GM12878 (cell line): Measurements from ENCODE around the gene ADRB1. TPM values are rescaled to one million over a fixed set of nuclear protein-coding genes. Genes with fewer than 3 reads are reported as not detected.

Experiments used
- ATAC-seq: fragments of 200-7000 bp; cut with Tn5 transposase; 3 replicates; pipeline ENCODE4 v1.9.1; 2020; ENCODE audit warnings: mild to moderate bottlenecking, moderate library complexity
- BruUV-seq: library from RNA; stranded (reverse); fragments of 400-500 nt; replicated peaks from 2 replicates; lab custom pipeline; 2021; lab: Mats Ljungman, UMichigan
- CTCF ChIA-PET: fragments of 300-600 bp; sonication (Branson Sonifier 250); formaldehyde crosslinking; extraction: SDS; loops from one replicate; lab custom pipeline; 2021; ENCODE audit warnings: inconsistent platforms; lab: Yijun Ruan, JAX
- POLR2A ChIA-PET: fragments of 350-600 bp; formaldehyde crosslinking; extraction: SDS; loops from one replicate; lab custom pipeline; 2021; ENCODE audit warnings: inconsistent platforms; lab: Charles Lee
- RAD21 ChIA-PET: fragments of 300-600 bp; sonication (Branson Sonifier 250); formaldehyde crosslinking; loops from one replicate; lab custom pipeline; 2023; ENCODE audit warnings: antibody characterized with exemption; ENCODE audit not compliant: unreplicated experiment; lab: Charles Lee
- SMC1A ChIA-PET: fragments of 300-600 bp; sonication (Branson Sonifier 250); formaldehyde crosslinking; loops from one replicate; lab custom pipeline; 2023; ENCODE audit not compliant: unreplicated experiment, uncharacterized antibody; lab: Charles Lee
- DNase-seq: peaks from one replicate; pipeline ENCODE4 v3.0.0-alpha.2; 2011; ENCODE audit warnings: low read depth, low spot score
- FAIRE-seq: peaks from 3 replicates; lab custom pipeline; 2011; peaks lifted over from hg19 to GRCh38; lab: Jason Lieb, UNC
- H2AFZ ChIP-seq: 2 replicates; pipeline ENCODE4 v1.6.0; 2011; ENCODE audit warnings: low read depth, low read length, control low read depth; ENCODE audit not compliant: control insufficient read depth
- H3K27ac ChIP-seq: 2 replicates; pipeline ENCODE4 v1.5.1; 2011; ENCODE audit warnings: control low read depth; ENCODE audit not compliant: control insufficient read depth, insufficient read depth
- H3K27me3 ChIP-seq, 2 experiments: replicated peaks in 1 of 2; 2 replicates each; pipeline versions ENCODE4 v1.6.0 to v1.6.1; 2011; ENCODE audit warnings: low read length in 1 of 2; ENCODE audit not compliant: control insufficient read depth in 2 of 2, insufficient read depth in 2 of 2
- H3K36me3 ChIP-seq, 2 experiments: 2 replicates each; pipeline ENCODE4 v1.5.1; 2011; ENCODE audit warnings: low read length in 1 of 2; ENCODE audit not compliant: control insufficient read depth in 2 of 2, insufficient read depth in 2 of 2
- H3K4me1 ChIP-seq: 2 replicates; pipeline ENCODE4 v1.6.1; 2011; ENCODE audit warnings: mild to moderate bottlenecking, low read length, moderate library complexity, mixed read lengths; ENCODE audit not compliant: control insufficient read depth, insufficient read depth
- H3K4me2 ChIP-seq: 2 replicates; pipeline ENCODE4 v1.6.0; 2011; ENCODE audit warnings: control low read depth; ENCODE audit not compliant: control insufficient read depth, insufficient read depth
- H3K4me3 ChIP-seq: fragments of 200-600 bp; sonication (generic); 2 replicates; pipeline ENCODE4 v1.5.1; 2016
- H3K79me2 ChIP-seq: 2 replicates; pipeline ENCODE4 v1.6.0; 2011; ENCODE audit warnings: low read length; ENCODE audit not compliant: control insufficient read depth, insufficient read depth
- H3K9ac ChIP-seq: 2 replicates; pipeline ENCODE4 v1.8.0; 2011; ENCODE audit warnings: low read length, control low read depth, mixed read lengths; ENCODE audit not compliant: control insufficient read depth, insufficient read depth
- H3K9me3 ChIP-seq: replicated peaks from 3 replicates; pipeline ENCODE4 v1.5.1; 2011; ENCODE audit warnings: mild to moderate bottlenecking, low read length; ENCODE audit not compliant: control insufficient read depth, insufficient read depth
- H4K20me1 ChIP-seq: 2 replicates; pipeline ENCODE4 v1.6.0; 2011; ENCODE audit not compliant: control insufficient read depth, insufficient read depth
- E2F4 ChIP-seq: IDR thresholded peaks from 2 replicates; pipeline ENCODE4 v1.6.1; 2012; ENCODE audit warnings: low read depth, low read length, improper control_type of control experiment
- NFXL1 ChIP-seq: fragments of 450-650 bp; IDR thresholded peaks from 2 replicates; pipeline ENCODE4 v1.6.1; 2017; ENCODE audit warnings: antibody characterized with exemption, mild to moderate bottlenecking, borderline replicate concordance
- NR2C1 ChIP-seq: fragments of 450-650 bp; IDR thresholded peaks from 2 replicates; pipeline ENCODE4 v1.6.1; 2017; ENCODE audit warnings: antibody characterized with exemption, mild to moderate bottlenecking, moderate library complexity
- NR2F1 ChIP-seq: fragments of 450-650 bp; conservative IDR thresholded peaks from 2 replicates; pipeline ENCODE4 v1.6.1; 2017; ENCODE audit warnings: mild to moderate bottlenecking
- TARDBP ChIP-seq: IDR thresholded peaks from 2 replicates; pipeline ENCODE4 v1.6.1; 2016; ENCODE audit warnings: borderline replicate concordance
- WGBS: methylation state at CpG from one replicate; pipeline ENCODE4 v1.1.6; 2016; ENCODE audit warnings: low lambda C conversion rate; ENCODE audit not compliant: insufficient replicate concordance, insufficient coverage; ENCODE audit errors: missing lambda C conversion rate; 5-methylcytosine and 5-hydroxymethylcytosine counted together
- in situ Hi-C: fragments of 300-500 bp; cut with MboI; formaldehyde crosslinking; loops from 9 replicates; pipeline ENCODE4 v1.14.3; 2018; ENCODE audit warnings: mixed read lengths
- intact Hi-C: fragments of 100-400 bp; cut with micrococcal nuclease; formaldehyde crosslinking; loops from one replicate; pipeline ENCODE4 v1.14.2; 2022; ENCODE audit not compliant: unreplicated experiment
- polyA plus RNA-seq, 11 experiments: library from polyadenylated mRNA; depleted of rRNA in 4 of 11; unstranded in 6 of 11; stranded (reverse) in 5 of 11; fragments of >200 nt; fragmentation: Nextera tagmentation in 4 of 11; fragmentation: Illumina TruSeq in 1 of 11; extraction: Ambion mirVana in 4 of 11; extraction: Trizol in 1 of 11; gene quantifications; 1 replicate in 1 of 11; 2 replicates in 10 of 11; pipeline versions ENCODE4 v1.2.1 to v1.2.3, GENCODE V29; 2011 to 2016; ENCODE audit warnings: inconsistent platforms in 2 of 11, missing spikeins in 2 of 11, low read depth in 1 of 11
- total RNA-seq, 4 experiments: library from RNA; depleted of rRNA in 3 of 4; stranded (reverse); fragments of >200 nt in 3 of 4; fragmentation: Illumina TruSeq in 1 of 4; extraction: Trizol in 1 of 4; gene quantifications; 2 replicates each; pipeline versions ENCODE4 v1.2.1 to v1.2.3, GENCODE V29; 2013 to 2021
- TF ChIP-seq, protein P1 (sequence below): IDR thresholded peaks from 2 replicates; pipeline ENCODE4 v1.6.1; 2012; ENCODE audit warnings: improper control_type of control experiment, low read depth, low read length; ENCODE audit not compliant: insufficient replicate concordance

The ADRB1 gene
- total and polyA plus RNA-seq, 10 of the 15 experiments (the other 5 are each of a cell fraction or from before 2014, with no cell fraction given), result 0.26 to 4.5 (median 1.1) TPM

DNA sequence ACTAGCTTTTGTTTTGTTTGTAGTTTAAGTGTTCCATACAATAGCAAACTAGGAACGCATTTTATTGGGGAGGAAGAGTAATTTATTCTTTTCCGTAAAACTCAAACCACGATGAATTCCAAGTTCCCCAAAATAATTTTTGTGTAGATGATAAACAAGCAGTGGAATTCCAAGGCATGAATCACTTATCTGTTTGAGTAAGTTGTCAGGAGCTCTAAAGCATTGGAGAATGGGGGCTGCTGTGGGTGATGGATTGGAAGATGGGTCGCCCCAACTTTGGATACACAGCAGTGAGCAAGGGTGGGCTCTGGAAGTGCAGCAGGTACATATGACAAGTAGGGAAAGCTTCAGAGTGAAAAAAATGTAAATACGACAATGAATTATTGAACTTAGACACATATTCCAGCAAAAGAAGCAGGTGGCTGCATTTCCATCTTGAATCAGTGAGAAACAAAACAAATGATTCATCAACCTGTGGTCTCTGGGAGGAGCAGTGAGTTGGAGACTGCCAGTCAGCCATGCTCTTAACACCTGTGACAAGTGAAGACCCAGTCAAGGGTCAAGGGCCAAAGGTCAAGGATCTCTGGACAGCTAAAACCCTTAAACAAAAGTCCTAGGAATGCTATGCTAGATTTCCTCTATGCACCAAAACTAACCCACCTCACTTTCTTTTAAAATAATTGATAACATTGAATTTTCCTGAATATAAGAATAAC is 34.2 kb upstream of the ADRB1 start:
- H3K79me2 ChIP-seq, result no peaks in the 10 kb centered on the region
- in situ Hi-C loops, result no loop called here
- WGBS, result 95% methylated on average over 5 of the region's 5 CpGs
- TF ChIP-seq TARDBP (no peak), NR2F1 (peak; percentile 45; the same call in 1 of the 2 replicates), E2F4 (no peak), NR2C1 (peak; percentile 63), NFXL1 (no peak)
- TF ChIP-seq, protein P1, sequence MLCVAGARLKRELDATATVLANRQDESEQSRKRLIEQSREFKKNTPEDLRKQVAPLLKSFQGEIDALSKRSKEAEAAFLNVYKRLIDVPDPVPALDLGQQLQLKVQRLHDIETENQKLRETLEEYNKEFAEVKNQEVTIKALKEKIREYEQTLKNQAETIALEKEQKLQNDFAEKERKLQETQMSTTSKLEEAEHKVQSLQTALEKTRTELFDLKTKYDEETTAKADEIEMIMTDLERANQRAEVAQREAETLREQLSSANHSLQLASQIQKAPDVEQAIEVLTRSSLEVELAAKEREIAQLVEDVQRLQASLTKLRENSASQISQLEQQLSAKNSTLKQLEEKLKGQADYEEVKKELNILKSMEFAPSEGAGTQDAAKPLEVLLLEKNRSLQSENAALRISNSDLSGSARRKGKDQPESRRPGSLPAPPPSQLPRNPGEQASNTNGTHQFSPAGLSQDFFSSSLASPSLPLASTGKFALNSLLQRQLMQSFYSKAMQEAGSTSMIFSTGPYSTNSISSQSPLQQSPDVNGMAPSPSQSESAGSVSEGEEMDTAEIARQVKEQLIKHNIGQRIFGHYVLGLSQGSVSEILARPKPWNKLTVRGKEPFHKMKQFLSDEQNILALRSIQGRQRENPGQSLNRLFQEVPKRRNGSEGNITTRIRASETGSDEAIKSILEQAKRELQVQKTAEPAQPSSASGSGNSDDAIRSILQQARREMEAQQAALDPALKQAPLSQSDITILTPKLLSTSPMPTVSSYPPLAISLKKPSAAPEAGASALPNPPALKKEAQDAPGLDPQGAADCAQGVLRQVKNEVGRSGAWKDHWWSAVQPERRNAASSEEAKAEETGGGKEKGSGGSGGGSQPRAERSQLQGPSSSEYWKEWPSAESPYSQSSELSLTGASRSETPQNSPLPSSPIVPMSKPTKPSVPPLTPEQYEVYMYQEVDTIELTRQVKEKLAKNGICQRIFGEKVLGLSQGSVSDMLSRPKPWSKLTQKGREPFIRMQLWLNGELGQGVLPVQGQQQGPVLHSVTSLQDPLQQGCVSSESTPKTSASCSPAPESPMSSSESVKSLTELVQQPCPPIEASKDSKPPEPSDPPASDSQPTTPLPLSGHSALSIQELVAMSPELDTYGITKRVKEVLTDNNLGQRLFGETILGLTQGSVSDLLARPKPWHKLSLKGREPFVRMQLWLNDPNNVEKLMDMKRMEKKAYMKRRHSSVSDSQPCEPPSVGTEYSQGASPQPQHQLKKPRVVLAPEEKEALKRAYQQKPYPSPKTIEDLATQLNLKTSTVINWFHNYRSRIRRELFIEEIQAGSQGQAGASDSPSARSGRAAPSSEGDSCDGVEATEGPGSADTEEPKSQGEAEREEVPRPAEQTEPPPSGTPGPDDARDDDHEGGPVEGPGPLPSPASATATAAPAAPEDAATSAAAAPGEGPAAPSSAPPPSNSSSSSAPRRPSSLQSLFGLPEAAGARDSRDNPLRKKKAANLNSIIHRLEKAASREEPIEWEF, result no peak
- TF ChIP-seq, all 136 proteins: peak for 2
- FAIRE-seq, result no peak
- no peak overlapping the region for H2AFZ ChIP-seq
- BruUV-seq, result no TSS peak
- CTCF ChIA-PET, result interaction anchor here (1.1 kb wide), 1 partner anchor 26 kb away, joined by 3 read pairs; no protein-coding TSS in a partner anchor
- no peak overlapping the region for H3K27ac ChIP-seq
- RAD21 ChIA-PET, result interaction anchor here (0.7 kb wide), 1 partner anchor 48 kb away, joined by 3 read pairs; no protein-coding TSS in a partner anchor
- H3K4me1 ChIP-seq, result no peaks in the 10 kb centered on the region
- SMC1A ChIA-PET, result interaction anchor here (0.9 to 1.2 kb wide), 2 partner anchors 14 to 77 kb away, joined by 3 read pairs; no protein-coding TSS in a partner anchor
- H3K4me2 ChIP-seq, result no peak overlapping the region
- H3K9me3 ChIP-seq, result no peaks in the 10 kb centered on the region; the same call in 2 of the 3 replicates
- no peak for ATAC-seq
- intact Hi-C loops, result no loop called here
- H4K20me1 ChIP-seq, result no peaks in the 10 kb centered on the region
- no peak for DNase-seq
- H3K36me3 ChIP-seq, result no peaks in the 10 kb centered on the region
- POLR2A ChIA-PET, result no interaction called here
- no peak overlapping the region for H3K9ac ChIP-seq
- no peaks in the 10 kb centered on the region for H3K27me3 ChIP-seq
- H3K4me3 ChIP-seq, result no peak overlapping the region
